PC-9 (cell line): ENCODE measurements around the gene PRRC1. TPM values are rescaled to one million over a fixed set of nuclear protein-coding genes. Genes with fewer than 3 reads are reported as not detected.

Experiments used
- BruUV-seq: library from RNA; stranded (reverse); fragments of 400-500 nt; replicated peaks from 2 replicates; lab custom pipeline; 2021; lab: Mats Ljungman, UMichigan
- CTCF ChIA-PET: fragments of 300-600 bp; sonication (Branson Sonifier 250); formaldehyde crosslinking; loops from one replicate; lab custom pipeline; 2022; ENCODE audit warnings: antibody characterized with exemption; lab: Charles Lee
- POLR2A ChIA-PET: fragments of 300-600 bp; sonication (Branson Sonifier 250); formaldehyde crosslinking; loops from one replicate; lab custom pipeline; 2022; ENCODE audit warnings: antibody characterized with exemption; ENCODE audit not compliant: unreplicated experiment; lab: Charles Lee
- DNase-seq, 2 experiments: peaks; one replicate each; pipeline versions ENCODE4 v3.0.0 to v3.0.0-alpha.2; 2015 to 2022; ENCODE audit warnings: mixed read lengths in 1 of 2
- H2AFZ ChIP-seq: fragments of 200-600 bp; sonication (generic); 2 replicates; pipeline ENCODE4 v1.8.1; 2017; ENCODE audit warnings: antibody characterized with exemption
- H3F3A ChIP-seq: fragments of 200-600 bp; sonication (generic); 2 replicates; pipeline ENCODE4 v1.8.1; 2017; ENCODE audit warnings: antibody characterized with exemption, mild to moderate bottlenecking, low read depth; ENCODE audit not compliant: insufficient read depth
- H3K27ac ChIP-seq: fragments of 200-600 bp; sonication (generic); 2 replicates; pipeline ENCODE4 v1.6.1; 2016; ENCODE audit warnings: mixed run types
- H3K27me3 ChIP-seq: fragments of 200-600 bp; sonication (generic); 2 replicates; pipeline ENCODE4 v1.6.1; 2016; ENCODE audit warnings: low read depth, mixed run types; ENCODE audit not compliant: insufficient read depth
- H3K36me3 ChIP-seq: fragments of 200-600 bp; sonication (generic); 2 replicates; pipeline ENCODE4 v1.6.1; 2016; ENCODE audit warnings: low read depth, mixed run types
- H3K4me1 ChIP-seq: fragments of 200-600 bp; sonication (generic); replicated peaks from 2 replicates; pipeline ENCODE4 v1.6.1; 2016; ENCODE audit warnings: mixed run types; ENCODE audit not compliant: insufficient read depth
- H3K4me2 ChIP-seq: fragments of 200-600 bp; sonication (generic); 2 replicates; pipeline ENCODE4 v1.6.1; 2017; ENCODE audit warnings: mixed run types
- H3K4me3 ChIP-seq: fragments of 200-600 bp; sonication (generic); 2 replicates; pipeline ENCODE4 v1.6.1; 2016; ENCODE audit warnings: mixed run types
- H3K79me2 ChIP-seq: fragments of 200-600 bp; sonication (generic); 2 replicates; pipeline ENCODE4 v1.6.1; 2017; ENCODE audit warnings: low read depth, mixed run types
- H3K9me2 ChIP-seq: fragments of 200-600 bp; sonication (generic); 2 replicates; pipeline ENCODE4 v1.8.1; 2017; ENCODE audit warnings: mild to moderate bottlenecking; ENCODE audit not compliant: insufficient read depth
- H3K9me3 ChIP-seq: fragments of 200-600 bp; sonication (generic); 2 replicates; pipeline ENCODE4 v1.8.1; 2016; ENCODE audit warnings: low read depth; ENCODE audit not compliant: insufficient read depth
- H4K20me1 ChIP-seq: fragments of 200-600 bp; sonication (generic); 2 replicates; pipeline ENCODE4 v1.8.1; 2017; ENCODE audit not compliant: insufficient read depth
- EZH2 ChIP-seq: fragments of 200-600 bp; sonication (generic); IDR thresholded peaks from 2 replicates; pipeline ENCODE4 v1.8.0; 2017; ENCODE audit warnings: antibody characterized with exemption, low read depth
- intact Hi-C: fragments of 100-400 bp; cut with micrococcal nuclease; formaldehyde crosslinking; loops from one replicate; pipeline ENCODE4 v1.10.0; 2022; ENCODE audit not compliant: unreplicated experiment
- total RNA-seq: library from RNA; stranded (reverse); gene quantifications from 2 replicates; pipeline ENCODE4 v1.2.3, GENCODE V29; 2021
- TF ChIP-seq, protein P1 (sequence below): fragments of 200-600 bp; sonication (generic); conservative IDR thresholded peaks from 2 replicates; pipeline ENCODE4 v1.6.1; 2017; ENCODE audit warnings: mixed run types, antibody characterized with exemption, mild to moderate bottlenecking, moderate library complexity

PRRC1 gene
- total RNA-seq, 1 experiment from 2014 or later = 43.7 TPM

DNA sequence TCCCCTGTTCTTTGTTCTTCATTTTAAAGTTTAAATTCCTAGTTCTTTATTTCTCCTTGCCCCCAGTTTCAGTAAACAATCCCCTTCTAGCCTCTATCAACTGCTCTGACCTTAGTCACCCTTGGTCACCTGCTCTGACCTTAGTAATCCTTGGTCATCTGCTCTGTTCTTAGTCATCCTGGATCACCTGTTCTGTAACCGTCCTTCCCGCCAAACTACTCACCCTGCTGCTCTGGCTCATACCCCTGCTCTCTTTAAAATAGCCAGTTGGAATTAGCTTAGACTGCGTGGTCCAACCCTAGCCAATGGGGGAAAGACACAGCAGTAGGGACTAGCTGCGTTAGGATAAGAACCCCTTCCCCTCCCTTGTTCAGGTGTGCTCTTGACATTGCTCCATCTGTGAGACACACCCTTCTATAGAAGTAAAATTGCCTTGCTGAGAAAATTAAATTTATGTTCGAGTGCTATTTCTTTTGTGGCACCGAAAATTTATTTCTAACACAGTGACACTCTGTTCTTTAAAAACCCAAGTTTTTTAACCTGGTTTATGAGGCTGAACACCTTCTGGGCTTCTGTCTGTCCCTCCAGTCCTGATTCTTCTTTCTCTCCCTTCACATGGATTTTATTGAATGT, 3.8 kb downstream of the PRRC1 start:
- CTCF ChIA-PET = no interaction called here
- Histone ChIP-seq H3F3A (no peaks in the 10 kb centered on the region; the same call in 1 of the 2 replicates), H3K4me1 (peaks cover 16% of the 10 kb centered on the region), H3K9me2 (no peaks in the 10 kb centered on the region), H4K20me1 (0 out of 2 replicates have a peak, but pooled peaks cover 10% of the 10 kb centered on the region), H3K4me3 (no peak overlapping the region), H3K4me2 (no peak overlapping the region), H2AFZ (no peak overlapping the region), H3K36me3 (peaks cover 44% of the 10 kb centered on the region), H3K9me3 (peaks cover 15% of the 10 kb centered on the region; the same call in 1 of the 2 replicates), H3K27ac (no peak overlapping the region), H3K79me2 (peaks cover 47% of the 10 kb centered on the region), H3K27me3 (no peaks in the 10 kb centered on the region)
- intact Hi-C loops = no loop called here
- POLR2A ChIA-PET = no interaction called here
- no TSS peak for BruUV-seq
- no peak for TF ChIP-seq EZH2
- TF ChIP-seq, protein P1, sequence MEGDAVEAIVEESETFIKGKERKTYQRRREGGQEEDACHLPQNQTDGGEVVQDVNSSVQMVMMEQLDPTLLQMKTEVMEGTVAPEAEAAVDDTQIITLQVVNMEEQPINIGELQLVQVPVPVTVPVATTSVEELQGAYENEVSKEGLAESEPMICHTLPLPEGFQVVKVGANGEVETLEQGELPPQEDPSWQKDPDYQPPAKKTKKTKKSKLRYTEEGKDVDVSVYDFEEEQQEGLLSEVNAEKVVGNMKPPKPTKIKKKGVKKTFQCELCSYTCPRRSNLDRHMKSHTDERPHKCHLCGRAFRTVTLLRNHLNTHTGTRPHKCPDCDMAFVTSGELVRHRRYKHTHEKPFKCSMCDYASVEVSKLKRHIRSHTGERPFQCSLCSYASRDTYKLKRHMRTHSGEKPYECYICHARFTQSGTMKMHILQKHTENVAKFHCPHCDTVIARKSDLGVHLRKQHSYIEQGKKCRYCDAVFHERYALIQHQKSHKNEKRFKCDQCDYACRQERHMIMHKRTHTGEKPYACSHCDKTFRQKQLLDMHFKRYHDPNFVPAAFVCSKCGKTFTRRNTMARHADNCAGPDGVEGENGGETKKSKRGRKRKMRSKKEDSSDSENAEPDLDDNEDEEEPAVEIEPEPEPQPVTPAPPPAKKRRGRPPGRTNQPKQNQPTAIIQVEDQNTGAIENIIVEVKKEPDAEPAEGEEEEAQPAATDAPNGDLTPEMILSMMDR = no peak
- DNase-seq = no peak

DNA sequence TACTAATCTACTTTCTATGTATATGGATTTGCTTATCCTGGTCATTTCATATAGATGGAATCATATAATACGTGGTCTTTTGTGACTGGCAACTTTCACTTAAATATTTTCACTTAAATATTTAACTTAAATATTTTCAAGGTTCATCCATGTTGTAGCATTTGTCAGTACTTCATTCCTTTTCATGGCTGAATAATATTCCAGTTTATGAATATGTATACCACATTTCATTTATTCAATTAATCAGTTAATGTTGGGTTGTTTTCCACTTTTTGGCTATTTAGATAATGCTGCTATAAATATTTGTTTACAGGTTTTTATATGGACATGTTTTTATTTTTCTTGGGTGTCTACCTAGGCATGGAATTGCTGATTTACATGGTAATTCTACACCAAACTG, 7.7 kb downstream of the PRRC1 start:
- POLR2A ChIA-PET = no interaction called here
- Histone ChIP-seq H3K9me2 (no peaks in the 10 kb centered on the region), H3K9me3 (peaks cover 15% of the 10 kb centered on the region; the same call in 1 of the 2 replicates), H3K36me3 (peaks cover 41% of the 10 kb centered on the region), H3K79me2 (peaks cover 25% of the 10 kb centered on the region), H4K20me1 (0 out of 2 replicates have a peak, but pooled peaks cover 5% of the 10 kb centered on the region), H3K4me3 (no peak overlapping the region), H3K4me1 (no peaks in the 10 kb centered on the region), H3K27me3 (no peaks in the 10 kb centered on the region), H3K27ac (no peak overlapping the region), H3F3A (no peaks in the 10 kb centered on the region; the same call in 1 of the 2 replicates), H3K4me2 (no peak overlapping the region), H2AFZ (no peak overlapping the region)
- no TSS peak for BruUV-seq
- intact Hi-C loops = no loop called here
- CTCF ChIA-PET = no interaction called here
- TF ChIP-seq EZH2 = no peak
- no peak for DNase-seq

DNA sequence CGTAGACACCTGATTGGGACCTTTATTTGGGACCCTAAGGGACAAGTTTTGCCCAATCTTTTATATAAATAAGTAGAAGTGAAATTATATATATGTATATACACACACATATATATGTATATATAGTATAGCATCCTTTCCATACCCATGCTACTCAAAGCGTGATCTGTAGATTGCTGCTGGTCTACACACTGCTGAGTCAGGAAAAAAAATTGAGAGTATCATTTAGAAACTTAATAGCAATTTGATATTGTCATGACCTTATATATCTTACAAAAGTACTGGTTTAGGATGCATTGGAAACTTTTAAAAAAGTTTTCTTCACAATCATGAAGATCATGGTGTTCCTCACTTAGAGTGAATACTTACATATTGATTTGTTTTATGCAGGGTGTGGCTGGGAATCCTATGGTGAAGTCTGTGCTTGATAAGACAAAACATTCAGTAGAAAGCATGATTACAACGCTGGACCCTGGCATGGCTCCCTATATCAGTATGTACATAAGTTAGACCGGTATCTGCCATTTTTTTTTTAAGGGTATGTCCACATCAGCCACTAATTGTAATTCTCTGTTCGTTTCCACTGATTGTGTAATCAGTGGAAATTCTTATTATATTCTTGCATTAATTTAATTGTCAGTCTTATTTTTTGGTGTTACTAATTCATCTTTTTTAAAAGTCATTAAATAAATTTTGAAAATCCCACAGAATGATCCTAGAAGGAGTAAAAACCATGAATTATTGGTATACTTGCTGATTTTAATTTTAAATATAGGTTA, 12.7 kb downstream of the PRRC1 start:
- intact Hi-C loops = no loop called here
- H3K9me2 ChIP-seq = no peaks in the 10 kb centered on the region
- H3K27me3 ChIP-seq = no peaks in the 10 kb centered on the region
- ChIA-PET CTCF (no interaction called here), POLR2A (no interaction called here)
- H3K79me2 ChIP-seq = no peaks in the 10 kb centered on the region
- H3K4me2 ChIP-seq = no peak overlapping the region
- BruUV-seq = no TSS peak
- H3K36me3 ChIP-seq = peaks cover 18% of the 10 kb centered on the region
- peaks cover 4% of the 10 kb centered on the region; the same call in 1 of the 2 replicates for H3F3A ChIP-seq
- no peaks in the 10 kb centered on the region for H3K4me1 ChIP-seq
- 0 out of 2 replicates have a peak, but pooled peaks cover 3% of the 10 kb centered on the region for H4K20me1 ChIP-seq
- DNase-seq = no peak
- no peak overlapping the region for H2AFZ ChIP-seq
- no peak for TF ChIP-seq EZH2
- TF ChIP-seq, protein P1 = no peak
- no peaks in the 10 kb centered on the region for H3K9me3 ChIP-seq
- H3K27ac ChIP-seq = no peak overlapping the region
- H3K4me3 ChIP-seq = no peak overlapping the region
